HG03558 (cell line): ENCODE results near the gene IL20RB.
"Not testable (repeated sequence)": the region's sequence is repeated elsewhere in the genome, so short reads cannot be mapped to it uniquely, and the experiment has no call there.

Source experiments
- ATAC-seq: cut with Tn5 transposase; IDR thresholded peaks from one replicate; pipeline ENCODE4 v1.9.1; 2021; ENCODE audit warnings: moderate number of reproducible peaks; ENCODE audit not compliant: unreplicated experiment; ENCODE audit errors: extremely low read depth

The IL20RB gene

GRCh38 chr3:136943436-136943835 lies 14.3 kb upstream of the IL20RB start:
- ATAC-seq = no peak

DNA sequence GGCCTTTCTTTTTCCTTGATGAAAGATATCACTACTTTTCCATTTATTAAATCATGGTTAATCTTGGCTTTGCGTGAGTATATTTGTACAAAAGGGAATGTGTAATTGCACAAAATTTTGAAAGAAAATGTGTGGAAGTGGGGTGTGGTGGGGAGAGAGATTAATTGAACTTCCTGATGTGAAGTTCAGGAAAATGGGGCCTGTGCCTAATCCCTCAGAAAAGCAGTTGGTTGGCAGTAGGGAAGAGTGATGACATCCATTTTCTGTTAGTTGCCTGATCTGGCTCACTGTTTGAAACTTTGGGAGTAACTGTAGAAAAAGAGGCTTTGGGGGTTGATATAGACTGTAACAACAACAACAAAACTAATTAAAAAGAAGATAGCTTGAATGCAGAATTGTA lies 10.8 kb upstream of the IL20RB start:
- no peak for ATAC-seq

DNA sequence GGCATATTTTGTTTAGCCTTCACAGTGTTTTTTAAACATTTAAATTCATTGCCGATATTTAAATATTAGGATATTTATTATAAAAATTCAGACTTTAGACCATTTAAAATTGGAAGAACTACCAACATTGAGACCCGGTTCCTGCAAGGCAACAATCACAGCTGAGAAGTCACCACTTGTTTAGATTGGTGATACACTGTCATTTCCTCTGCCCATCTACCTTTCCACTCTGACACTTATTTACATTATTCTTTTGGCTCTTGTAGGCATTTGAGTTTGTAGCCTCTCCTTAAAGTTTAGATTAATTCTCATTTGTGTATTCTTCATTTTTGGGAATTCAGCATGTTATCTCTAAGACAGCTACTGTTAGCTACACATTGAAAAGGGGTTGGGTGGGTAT lies 10.3 kb upstream of the IL20RB start:
- ATAC-seq = no peak

GRCh38 chr3:136949146-136949545 lies 8.6 kb upstream of the IL20RB start:
- ATAC-seq = no peak

GRCh38 chr3:136949708-136950107 lies 8.1 kb upstream of the IL20RB start:
- ATAC-seq = no peak

- ATAC-seq = no peak
Observed at GRCh38 chr3:136950623-136951022, 7.2 kb upstream of the IL20RB start.

- ATAC-seq = no peak
Observed at GRCh38 chr3:136952292-136952691, 5.5 kb upstream of the IL20RB start.

DNA sequence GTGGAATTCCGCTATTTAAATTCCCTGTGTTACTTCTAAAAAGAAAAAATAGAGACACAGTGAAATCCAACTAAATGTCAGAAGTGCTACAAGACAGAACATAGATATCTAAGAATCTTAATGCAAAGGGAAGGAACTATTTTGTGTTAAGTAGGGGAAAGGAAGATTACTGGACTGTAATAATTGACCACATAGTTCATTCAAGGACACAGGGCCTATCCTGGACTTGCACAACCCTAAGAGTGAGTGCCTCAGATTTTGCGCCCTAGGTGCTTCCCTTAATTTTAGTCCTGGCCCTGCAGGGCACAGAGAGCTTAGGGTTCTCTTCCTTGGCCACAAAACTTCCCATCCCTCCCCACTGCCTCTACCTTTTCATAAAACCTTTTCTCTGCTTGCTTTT lies 3.5 kb upstream of the IL20RB start:
- ATAC-seq = no peak

DNA sequence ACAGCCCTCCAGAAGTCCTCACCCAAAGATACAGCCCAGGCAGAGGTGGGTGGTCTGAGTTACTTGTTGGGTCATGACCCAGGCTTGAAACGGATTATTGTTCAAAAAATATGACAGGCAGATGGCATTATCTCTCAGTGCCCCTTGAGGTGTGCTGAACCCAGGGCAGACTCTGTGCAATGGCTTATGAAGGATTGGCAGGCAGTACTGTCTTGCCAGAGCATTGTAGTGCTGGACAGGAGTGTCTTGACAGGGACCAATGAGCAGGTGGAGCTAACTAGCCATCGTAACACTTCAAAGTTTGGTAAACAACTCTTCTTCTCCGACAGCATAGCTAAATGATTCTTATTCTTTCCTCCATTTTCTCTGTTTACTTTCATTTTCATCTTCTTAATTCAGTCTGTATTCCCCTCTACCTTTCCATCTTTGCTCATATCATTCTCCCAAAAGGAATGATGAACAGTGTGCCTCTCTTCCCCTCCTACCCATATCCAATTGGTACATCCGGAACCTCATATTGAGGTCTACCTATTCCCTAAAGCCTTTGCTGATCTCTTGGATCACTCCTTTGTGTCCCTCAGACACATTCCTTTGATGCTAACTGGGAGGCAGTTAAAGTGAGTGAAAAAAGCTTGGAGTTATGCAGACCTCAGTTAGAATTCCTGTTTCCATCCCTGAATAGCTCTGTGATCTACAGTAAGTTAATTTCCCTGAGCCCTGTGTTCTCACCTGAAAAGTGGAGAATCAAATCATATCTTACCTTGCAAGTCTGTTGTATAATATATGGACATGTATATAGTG lies 2.6 kb upstream of the IL20RB start:
- no peak for ATAC-seq

GRCh38 chr3:136955813-136956212 lies 2.0 kb upstream of the IL20RB start:
- no peak for ATAC-seq

DNA sequence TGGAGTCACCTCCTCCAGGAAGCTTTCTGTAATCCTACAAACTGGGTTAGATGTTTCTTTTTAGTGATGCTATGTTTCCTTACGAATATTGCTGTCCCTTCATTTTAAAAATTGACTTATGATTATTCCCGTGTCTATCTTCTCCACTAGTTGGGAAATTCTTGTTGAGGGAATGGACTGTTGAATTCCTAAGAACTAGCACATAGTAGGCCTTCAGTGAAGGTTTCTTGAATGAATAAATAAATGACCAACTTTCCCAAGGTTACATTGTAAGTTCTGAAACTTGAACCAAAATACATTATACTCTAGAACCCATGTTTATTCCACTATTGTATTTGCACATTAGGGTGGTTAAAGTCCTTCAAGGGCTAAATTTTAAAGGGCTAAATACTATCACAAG lies 812 bp upstream of the IL20RB start:
- ATAC-seq = no peak

DNA sequence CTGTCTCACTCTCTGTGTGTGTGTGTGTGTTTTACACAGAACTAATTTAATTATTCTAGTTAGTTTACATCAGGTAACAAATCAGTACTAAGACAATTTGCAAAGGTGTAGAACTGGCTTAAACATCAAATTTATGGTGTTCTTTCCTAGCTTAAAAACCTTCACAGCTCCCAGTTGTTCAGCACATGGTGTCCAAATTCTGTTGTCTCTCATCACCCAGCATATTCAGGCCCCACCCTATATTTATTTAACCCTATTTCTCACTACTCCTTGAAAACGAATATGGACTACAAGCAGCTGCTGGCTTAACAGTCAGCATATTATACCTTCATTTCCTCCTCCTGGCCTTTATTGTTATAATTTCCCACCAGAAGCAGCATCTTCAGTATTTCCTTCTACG lies 1.2 kb downstream of the IL20RB start:
- ATAC-seq = no peak

GRCh38 chr3:136959599-136959998 lies 1.8 kb downstream of the IL20RB start:
- no peak for ATAC-seq

DNA sequence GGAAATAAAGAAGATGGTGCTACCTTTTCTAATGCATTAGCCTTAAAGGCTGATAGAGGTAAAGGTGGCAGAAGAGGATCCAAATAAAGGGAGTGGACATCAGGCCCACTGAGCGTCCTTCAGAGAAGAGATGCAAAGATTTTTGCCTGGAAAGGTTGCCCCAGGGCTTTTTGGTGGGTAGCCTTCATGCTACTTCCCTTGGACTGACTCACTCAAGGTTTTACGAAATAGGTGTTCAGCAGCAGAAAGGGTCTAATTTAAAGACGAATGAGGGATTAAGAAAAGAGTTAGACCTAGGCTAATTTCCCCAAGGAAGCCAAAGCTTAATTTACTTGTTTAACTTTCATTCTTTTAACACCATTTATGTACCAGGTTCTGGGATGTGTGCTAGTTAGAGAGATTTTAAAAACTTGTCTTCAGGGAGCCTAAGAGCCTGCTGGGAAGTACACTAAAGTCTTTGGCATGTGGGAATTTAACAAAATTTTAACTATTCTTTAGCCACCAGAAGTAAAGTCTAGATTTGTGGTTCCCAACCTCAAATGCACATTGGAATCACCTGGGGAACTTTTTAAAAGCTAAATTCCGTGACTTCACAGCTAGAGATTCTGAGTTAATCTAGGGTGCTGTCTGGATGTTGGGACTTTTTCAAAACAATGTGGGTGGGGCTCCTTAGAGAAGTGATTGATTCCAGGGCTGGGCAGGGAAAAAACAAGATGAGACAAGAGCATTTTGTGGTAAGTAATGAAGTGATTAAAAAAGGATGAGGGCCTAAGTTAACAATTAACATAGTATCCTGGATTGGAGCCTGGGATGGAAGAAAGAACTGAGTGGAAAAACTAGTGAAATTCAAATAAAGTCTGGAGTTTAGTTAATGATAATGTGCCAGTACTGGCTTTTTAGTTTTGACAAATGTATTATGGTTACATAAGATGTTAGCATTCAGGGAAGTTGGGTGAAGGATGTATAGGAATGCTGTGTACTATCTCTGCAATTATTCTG lies 3.4 kb downstream of the IL20RB start:
- no peak for ATAC-seq

- ATAC-seq = no peak
Observed at GRCh38 chr3:136962927-136963326, 5.1 kb downstream of the IL20RB start.

DNA sequence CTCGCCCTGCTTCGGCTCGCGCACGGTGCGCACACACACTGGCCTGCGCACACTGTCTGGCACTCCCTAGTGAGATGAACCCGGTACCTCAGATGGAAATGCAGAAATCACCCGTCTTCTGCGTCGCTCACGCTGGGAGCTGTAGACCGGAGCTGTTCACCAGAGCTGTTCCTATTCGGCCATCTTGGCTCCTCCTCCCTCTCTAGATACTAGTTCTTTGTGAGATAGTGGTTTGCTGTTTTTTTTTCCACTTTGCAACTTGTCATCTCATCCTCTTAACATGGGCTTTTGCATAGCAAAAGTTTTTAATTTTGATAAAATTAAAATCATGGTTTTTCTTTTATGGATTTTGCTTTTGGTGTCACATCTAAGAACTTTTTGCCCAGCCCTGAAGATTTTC lies 11.8 kb downstream of the IL20RB start:
- ATAC-seq = not testable (repeated sequence)

DNA sequence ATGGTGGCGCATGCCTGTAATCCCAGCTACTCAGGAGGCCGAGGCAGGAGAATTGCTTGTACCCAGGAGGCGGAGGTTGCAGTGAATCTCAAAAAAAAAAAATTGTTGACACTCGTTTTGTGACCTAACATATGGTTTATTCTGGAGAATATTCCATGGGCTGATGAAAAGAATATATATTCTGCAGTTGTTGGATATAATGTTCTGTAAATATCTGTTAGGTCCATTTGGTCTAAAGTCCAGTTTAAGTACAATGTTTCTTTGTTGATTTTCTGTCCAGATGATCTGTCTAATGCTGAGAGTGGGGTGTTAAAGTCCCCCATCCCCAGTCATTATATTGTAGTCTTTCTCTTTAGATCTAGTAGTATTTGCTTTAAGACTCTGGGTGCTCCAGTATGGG lies 15.6 kb downstream of the IL20RB start:
- no peak for ATAC-seq

DNA sequence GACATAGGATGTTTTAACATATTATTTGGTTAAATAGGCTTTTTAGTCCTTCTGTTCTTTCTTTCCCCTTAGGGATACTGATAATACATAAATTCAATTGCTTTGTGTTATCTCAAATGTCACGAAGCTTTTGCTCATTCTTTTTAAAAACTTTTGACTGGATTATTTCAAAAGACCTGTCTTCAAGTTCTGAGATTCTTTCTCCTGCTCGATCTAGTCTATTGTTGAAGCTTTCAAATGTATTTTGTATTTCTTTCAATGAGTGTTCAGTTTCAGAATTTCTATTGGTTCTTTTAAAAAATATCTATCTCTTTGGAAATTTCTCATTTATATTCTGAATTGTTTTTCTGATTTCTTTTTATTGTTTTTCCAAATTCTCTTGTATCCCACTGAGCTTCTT lies 16.9 kb downstream of the IL20RB start:
- no peak for ATAC-seq

DNA sequence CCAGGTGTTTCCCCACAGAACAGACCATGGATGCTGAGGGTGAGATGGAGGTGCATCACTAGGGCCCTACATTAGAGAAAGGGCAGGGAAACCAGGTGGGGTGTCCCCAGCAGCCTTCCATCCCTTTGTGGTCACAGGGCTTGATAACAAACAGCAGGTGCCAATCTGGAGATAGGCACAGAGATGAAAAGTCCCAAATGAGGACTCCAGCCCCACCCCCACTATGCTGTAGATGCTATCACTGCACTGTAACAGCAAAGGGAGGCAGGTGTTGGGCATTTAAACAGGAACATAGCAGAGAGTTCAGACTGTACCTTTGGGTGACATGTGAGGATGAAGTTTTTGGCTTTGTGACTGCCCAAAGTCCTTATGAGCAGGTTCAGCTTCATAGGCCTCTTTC lies 21.4 kb downstream of the IL20RB start:
- ATAC-seq = no peak

DNA sequence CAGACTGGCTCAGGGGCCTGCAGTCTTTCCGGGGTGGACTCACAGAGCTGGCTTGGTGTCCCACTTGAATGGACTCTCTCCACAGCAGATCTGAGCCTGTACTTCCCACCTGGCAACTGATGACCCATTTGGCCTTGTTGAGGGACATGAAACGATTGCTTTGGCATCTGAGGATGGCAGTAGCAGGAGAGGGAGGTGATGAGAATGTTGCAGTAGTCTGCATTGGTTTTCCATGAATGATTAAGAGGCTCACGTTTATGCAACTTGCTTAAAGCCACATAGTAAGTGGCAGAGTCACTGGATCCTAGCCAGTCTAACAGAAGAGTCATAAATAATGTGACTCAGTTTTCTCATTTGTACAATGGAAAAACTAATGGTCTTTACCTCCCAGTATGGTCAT lies 21.9 kb downstream of the IL20RB start:
- ATAC-seq = no peak

- ATAC-seq = no peak
Observed at GRCh38 chr3:136982033-136982432, 24.2 kb downstream of the IL20RB start.
